HepG2 (cell line): Measurements from ENCODE around the gene WNK4. TPM values are rescaled to one million over a fixed set of nuclear protein-coding genes. Genes with fewer than 3 reads are reported as not detected.

ENCODE experiments used
- DBP ChIP-seq: sonication (generic); formaldehyde crosslinking; IDR thresholded peaks from 2 replicates; pipeline ENCODE4 v1.4.0; 2020; ENCODE audit warnings: missing genetic modification reagents; ENCODE audit errors: not compliant biosample characterization
- DMTF1 ChIP-seq: sonication (generic); formaldehyde crosslinking; IDR thresholded peaks from 2 replicates; pipeline ENCODE4 v1.4.0; 2020; ENCODE audit warnings: mild to moderate bottlenecking, missing genetic modification reagents
- FOXM1 ChIP-seq: sonication (generic); formaldehyde crosslinking; IDR thresholded peaks from 2 replicates; pipeline ENCODE4 v1.5.0; 2020; ENCODE audit warnings: missing genetic modification reagents
- GTF2F1 ChIP-seq: fragments of 150-350 bp; IDR thresholded peaks from 2 replicates; pipeline ENCODE4 v1.6.1; 2014; ENCODE audit warnings: low read length
- HIVEP1 ChIP-seq: sonication (generic); formaldehyde crosslinking; IDR thresholded peaks from 2 replicates; pipeline ENCODE4 v1.4.0; 2020; ENCODE audit warnings: mild to moderate bottlenecking, missing genetic modification reagents
- HOXA7 ChIP-seq: sonication (generic); formaldehyde crosslinking; IDR thresholded peaks from 2 replicates; pipeline ENCODE4 v1.8.1; 2022; ENCODE audit warnings: mild to moderate bottlenecking, missing genetic modification reagents, moderate library complexity
- NR2C2 ChIP-seq: sonication (generic); formaldehyde crosslinking; IDR thresholded peaks from 2 replicates; pipeline ENCODE4 v1.4.0; 2020; ENCODE audit warnings: missing genetic modification reagents, mild to moderate bottlenecking, moderate library complexity, borderline replicate concordance
- PBX2 ChIP-seq: IDR thresholded peaks from 2 replicates; pipeline ENCODE4 v1.6.1; 2016; ENCODE audit warnings: control low read depth
- ZBTB42 ChIP-seq: sonication (generic); formaldehyde crosslinking; IDR thresholded peaks from 2 replicates; pipeline ENCODE4 v1.5.0; 2020; ENCODE audit warnings: mild to moderate bottlenecking, missing genetic modification reagents
- ZGPAT ChIP-seq: IDR thresholded peaks from 2 replicates; pipeline ENCODE4 v1.6.1; 2016; ENCODE audit warnings: mild to moderate bottlenecking
- ZHX2 ChIP-seq, 2 experiments: sonication (generic) in 1 of 2; formaldehyde crosslinking in 1 of 2; IDR thresholded peaks; 2 replicates each; pipeline versions ENCODE4 v1.6.1 to v1.9.0; 2014 to 2022; ENCODE audit warnings: antibody characterized with exemption in 1 of 2, borderline replicate concordance in 1 of 2, inconsistent platforms in 1 of 2, low read depth in 1 of 2, missing genetic modification reagents in 1 of 2
- ZKSCAN5 ChIP-seq: sonication (generic); formaldehyde crosslinking; IDR thresholded peaks from 2 replicates; pipeline ENCODE4 v1.5.1; 2020; ENCODE audit warnings: mild to moderate bottlenecking, missing genetic modification reagents
- ZNF138 ChIP-seq: sonication (generic); formaldehyde crosslinking; IDR thresholded peaks from 2 replicates; pipeline ENCODE4 v1.5.0; 2020; ENCODE audit warnings: mild to moderate bottlenecking, low read depth, missing genetic modification reagents
- ZNF615 ChIP-seq: sonication (generic); formaldehyde crosslinking; IDR thresholded peaks from 2 replicates; pipeline ENCODE4 v1.5.0; 2020; ENCODE audit warnings: mild to moderate bottlenecking, missing genetic modification reagents, borderline replicate concordance
- ZSCAN25 ChIP-seq: sonication (generic); formaldehyde crosslinking; IDR thresholded peaks from 2 replicates; pipeline ENCODE4 v1.8.0; 2022; ENCODE audit warnings: mild to moderate bottlenecking, missing genetic modification reagents
- polyA plus RNA-seq, 8 experiments: library from polyadenylated mRNA; depleted of rRNA in 3 of 8; stranded (reverse) in 7 of 8; unstranded in 1 of 8; fragments of >200 nt; fragmentation: Illumina TruSeq in 4 of 8; extraction: Trizol in 4 of 8; gene quantifications; 2 replicates each; pipeline versions ENCODE4 v1.2.1 to v1.2.3, GENCODE V29; 2011 to 2016; ENCODE audit warnings: low read depth in 4 of 8, missing spikeins in 1 of 8, mixed read lengths in 1 of 8; ENCODE audit not compliant: insufficient read depth in 1 of 8
- total RNA-seq, 5 experiments: library from RNA; depleted of rRNA; stranded (reverse); fragments of >200 nt; fragmentation: Illumina TruSeq; extraction: Trizol; gene quantifications; 2 replicates each; pipeline ENCODE4 v1.2.3, GENCODE V29; 2016; ENCODE audit warnings: low read depth in 1 of 5

The WNK4 gene
- total and polyA plus RNA-seq, 2 of the 13 experiments (the other 11 are each of a cell fraction or from before 2014, with no cell fraction given) = 2.7 to 13.7 TPM

- TF ChIP-seq ZHX2 (IDR thresholded peaks at IDR 0.05; ENCODE audit: low read depth) (peak; percentile 83), ZHX2 (CRISPR knock-in tag; IDR thresholded peaks at IDR 0.05; ENCODE audit: borderline replicate concordance) (peak; percentile 65; the same call in 1 of the 2 replicates), ZBTB42 (CRISPR knock-in tag) (0 out of 2 replicates have a peak, but pooled peaks have one; percentile 59), NR2C2 (CRISPR knock-in tag) (peak; percentile 93), GTF2F1 (peak; percentile 82; the same call in 1 of the 2 replicates), ZSCAN25 (CRISPR knock-in tag) (peak; percentile 77; the same call in 1 of the 2 replicates), DBP (CRISPR knock-in tag) (no peak), DMTF1 (CRISPR knock-in tag) (no peak; the same call in 1 of the 2 replicates), ZGPAT (CRISPR knock-in tag) (peak; percentile 92), ZNF138 (peak; percentile 89; the same call in 1 of the 2 replicates), PBX2 (CRISPR knock-in tag) (no peak), FOXM1 (CRISPR knock-in tag) (peak; percentile 67; the same call in 1 of the 2 replicates), ZNF615 (CRISPR knock-in tag) (no peak), HOXA7 (CRISPR knock-in tag) (no peak), ZKSCAN5 (CRISPR knock-in tag) (no peak), HIVEP1 (CRISPR knock-in tag) (peak; percentile 76)
Observed at GRCh38 chr17:42773290-42774035, 6.9 kb upstream of the WNK4 start, which contains the start of gene VPS25 (continued).
